D721Med (cell line): ENCODE measurements around the gene CCDC12.
A peak's percentile ranks its signal among the peaks of the same experiment; 100 is the strongest.

Source experiments
- DNase-seq: peaks from one replicate; pipeline ENCODE4 v3.0.0; 2011; ENCODE audit warnings: low spot score; ENCODE audit not compliant: insufficient read length
- FAIRE-seq: peaks from 2 replicates; lab custom pipeline; 2011; peaks lifted over from hg19 to GRCh38; lab: Jason Lieb, UNC
- CTCF ChIP-seq: IDR thresholded peaks from 2 replicates; pipeline ENCODE4 v1.5.1; 2012; ENCODE audit warnings: mild to moderate bottlenecking, control low read depth; ENCODE audit not compliant: insufficient read depth; ENCODE audit errors: missing control alignments

CCDC12 gene

GRCh38 chr3:46988616-46989015, 12.1 kb upstream of the CCDC12 start:
- FAIRE-seq, result no peak
- no peak for DNase-seq
- TF ChIP-seq CTCF, result no peak

GRCh38 chr3:46987743-46988401, 11.3 kb upstream of the CCDC12 start:
- no peak for TF ChIP-seq CTCF
- DNase-seq (no peak), FAIRE-seq (no peak)

- TF ChIP-seq CTCF, result no peak
- DNase-seq (peak; percentile 80), FAIRE-seq (no peak)
Measured at GRCh38 chr3:46987319-46987742, 10.8 kb upstream of the CCDC12 start.

DNA sequence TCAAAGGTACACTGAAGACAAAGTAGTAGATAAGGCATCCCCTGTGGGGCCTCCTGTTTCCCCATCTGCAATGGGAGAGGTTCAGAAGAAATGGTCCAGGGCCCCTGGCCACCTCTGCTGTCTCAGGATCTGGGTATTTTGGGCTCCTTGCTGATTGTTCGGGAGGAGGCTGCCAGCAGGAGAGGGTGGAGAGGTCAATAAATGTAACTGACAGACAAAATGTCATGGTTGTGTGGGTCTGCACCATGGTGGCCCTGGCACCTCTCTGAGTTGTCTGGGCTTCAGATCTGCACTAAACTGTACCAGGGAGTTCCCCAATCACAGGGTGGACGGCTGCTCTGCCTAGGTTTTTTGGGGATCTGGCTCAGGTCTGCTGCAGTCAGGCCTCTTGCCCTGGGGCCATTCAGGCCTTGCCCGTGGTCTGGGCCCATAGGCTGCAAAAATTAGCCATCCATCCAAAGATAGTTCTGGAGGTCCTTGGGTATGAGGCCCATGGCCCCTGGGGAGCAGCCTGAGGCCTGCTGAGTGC, 10.3 kb upstream of the CCDC12 start:
- no peak for TF ChIP-seq CTCF
- DNase-seq (no peak), FAIRE-seq (no peak)

GRCh38 chr3:46986055-46986730, 9.6 kb upstream of the CCDC12 start:
- no peak for TF ChIP-seq CTCF
- FAIRE-seq (no peak), DNase-seq (no peak)

DNA sequence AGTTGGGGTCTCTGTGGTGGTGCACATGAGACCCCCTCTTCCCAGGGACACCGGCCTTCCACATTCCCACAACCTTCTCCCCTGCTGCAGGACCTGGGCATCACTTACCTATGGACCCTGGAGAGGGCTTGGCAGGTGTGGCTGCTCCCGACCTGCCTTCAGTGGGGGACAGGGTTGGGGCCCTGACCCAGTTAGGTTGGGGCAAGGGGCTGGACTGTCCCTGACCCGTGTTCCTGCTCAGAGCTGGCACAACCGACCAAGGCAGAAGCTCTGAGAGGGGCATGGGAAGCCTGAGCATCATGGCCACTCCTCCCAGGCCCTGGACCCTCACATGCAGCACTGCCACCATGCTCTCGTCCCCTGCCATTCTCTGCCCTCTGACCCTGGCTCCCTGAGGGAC, 9.0 kb upstream of the CCDC12 start:
- DNase-seq, result no peak
- no peak for FAIRE-seq
- no peak for TF ChIP-seq CTCF
